Measurements from ENCODE around the gene ZFYVE21.

Gene ZFYVE21

GRCh38 chr14:103725001-103725682 is 9.5 kb downstream of the ZFYVE21 start:
- H3K27ac ChIP-seq (ENCODE audit: low read depth, low read length), result no peak overlapping the region
- peaks cover 13% of the 10 kb centered on the region; the same call in 1 of the 2 replicates for H3K36me3 ChIP-seq (ENCODE audit: control insufficient read depth, low read length)
- H3K4me1 ChIP-seq (ENCODE audit: control insufficient read depth, low read length), result no peaks in the 10 kb centered on the region
- no peaks in the 10 kb centered on the region for H3K9me2 ChIP-seq (replicated peaks; ENCODE audit: control insufficient read depth, low read length)
- H3K4me3 ChIP-seq (ENCODE audit: low read length), result no peak overlapping the region
- TF ChIP-seq EZH2phosphoT487 (IDR thresholded peaks at IDR 0.05; ENCODE audit: borderline replicate concordance, low read length) (no peak), CTCF (IDR thresholded peaks at IDR 0.05; ENCODE audit: low read depth, low read length, poor library complexity, severe bottlenecking) (no peak)
- H3F3A ChIP-seq (ENCODE audit: control insufficient read depth, insufficient read depth), result no peaks in the 10 kb centered on the region
- no peaks in the 10 kb centered on the region for H3K9me3 ChIP-seq (ENCODE audit: control insufficient read depth, insufficient read depth, low read length)
- H3K27me3 ChIP-seq (ENCODE audit: control insufficient read depth, low read length), result no peaks in the 10 kb centered on the region
- peaks cover 26% of the 10 kb centered on the region for H3K79me2 ChIP-seq (ENCODE audit: control insufficient read depth, low read length)
- no peak overlapping the region for H3K4me2 ChIP-seq (ENCODE audit: low read length)
- H4K20me1 ChIP-seq (ENCODE audit: control insufficient read depth, insufficient read depth, low read depth, low read length), result no peaks in the 10 kb centered on the region

- Histone ChIP-seq H3K27me3 (ENCODE audit: control insufficient read depth, low read length) (no peaks in the 10 kb centered on the region), H3K9me2 (replicated peaks; ENCODE audit: control insufficient read depth, low read length) (no peaks in the 10 kb centered on the region), H3K4me2 (ENCODE audit: low read length) (no peak overlapping the region), H3F3A (ENCODE audit: control insufficient read depth, insufficient read depth) (no peaks in the 10 kb centered on the region), H3K27ac (ENCODE audit: low read depth, low read length) (no peak overlapping the region), H3K9me3 (ENCODE audit: control insufficient read depth, insufficient read depth, low read length) (no peaks in the 10 kb centered on the region), H3K4me3 (ENCODE audit: low read length) (no peak overlapping the region), H4K20me1 (ENCODE audit: control insufficient read depth, insufficient read depth, low read depth, low read length) (no peaks in the 10 kb centered on the region), H3K36me3 (ENCODE audit: control insufficient read depth, low read length) (peaks cover 18% of the 10 kb centered on the region), H3K79me2 (ENCODE audit: control insufficient read depth, low read length) (peaks cover 20% of the 10 kb centered on the region), H3K4me1 (ENCODE audit: control insufficient read depth, low read length) (no peaks in the 10 kb centered on the region)
- no peak for TF ChIP-seq EZH2phosphoT487 (IDR thresholded peaks at IDR 0.05; ENCODE audit: borderline replicate concordance, low read length)
- TF ChIP-seq CTCF (IDR thresholded peaks at IDR 0.05; ENCODE audit: low read depth, low read length, poor library complexity, severe bottlenecking), result no peak
Observed at GRCh38 chr14:103725739-103726395, 10.3 kb downstream of the ZFYVE21 start.

GRCh38 chr14:103726474-103726873 is 10.9 kb downstream of the ZFYVE21 start:
- H3K79me2 ChIP-seq (ENCODE audit: control insufficient read depth, low read length), result peaks cover 14% of the 10 kb centered on the region
- no peak overlapping the region for H3K27ac ChIP-seq (ENCODE audit: low read depth, low read length)
- H3K4me3 ChIP-seq (ENCODE audit: low read length), result no peak overlapping the region
- peaks cover 18% of the 10 kb centered on the region for H3K36me3 ChIP-seq (ENCODE audit: control insufficient read depth, low read length)
- H4K20me1 ChIP-seq (ENCODE audit: control insufficient read depth, insufficient read depth, low read depth, low read length), result no peaks in the 10 kb centered on the region
- TF ChIP-seq EZH2phosphoT487 (IDR thresholded peaks at IDR 0.05; ENCODE audit: borderline replicate concordance, low read length) (no peak), CTCF (IDR thresholded peaks at IDR 0.05; ENCODE audit: low read depth, low read length, poor library complexity, severe bottlenecking) (no peak)
- no peaks in the 10 kb centered on the region for H3K27me3 ChIP-seq (ENCODE audit: control insufficient read depth, low read length)
- no peak overlapping the region for H3K4me2 ChIP-seq (ENCODE audit: low read length)
- H3K9me2 ChIP-seq (replicated peaks; ENCODE audit: control insufficient read depth, low read length), result no peaks in the 10 kb centered on the region
- H3F3A ChIP-seq (ENCODE audit: control insufficient read depth, insufficient read depth), result no peaks in the 10 kb centered on the region
- no peaks in the 10 kb centered on the region for H3K9me3 ChIP-seq (ENCODE audit: control insufficient read depth, insufficient read depth, low read length)
- H3K4me1 ChIP-seq (ENCODE audit: control insufficient read depth, low read length), result no peaks in the 10 kb centered on the region

Measured in DOHH2 (cell line).